Spleen (tissue), 13 donors: ENCODE results near the gene PIK3R4. TPM values are rescaled to one million over a fixed set of nuclear protein-coding genes. Genes with fewer than 3 reads are reported as not detected.

Experiments
- DNase-seq: peaks from one replicate; pipeline ENCODE4 v3.0.0-alpha.2; 2020
- H3K27ac ChIP-seq, 8 donors: fragments of 200-600 bp; sonication (generic) in 7 of 8; 1 replicate in 4 of 8; 2 replicates in 4 of 8; pipeline versions ENCODE4 v1.5.0 to v1.8.0; 2016 to 2021; ENCODE audit warnings: inconsistent platforms in 4 of 8, mild to moderate bottlenecking in 4 of 8, moderate library complexity in 1 of 8
- H3K27me3 ChIP-seq, 7 donors: fragments of 200-600 bp; sonication (generic) in 6 of 7; replicated peaks in 1 of 7; 1 replicate in 4 of 7; 2 replicates in 3 of 7; pipeline versions ENCODE4 v1.5.0 to v1.8.0; 2016 to 2021; ENCODE audit warnings: inconsistent platforms in 3 of 7, mild to moderate bottlenecking in 1 of 7
- H3K36me3 ChIP-seq, 6 donors: fragments of 200-600 bp; sonication (generic) in 5 of 6; 1 replicate in 4 of 6; 2 replicates in 2 of 6; pipeline versions ENCODE4 v1.5.0 to v1.8.0; 2016 to 2021; ENCODE audit warnings: inconsistent platforms in 2 of 6
- H3K4me1 ChIP-seq, 6 donors: fragments of 200-600 bp; sonication (generic) in 5 of 6; 1 replicate in 3 of 6; 2 replicates in 3 of 6; pipeline versions ENCODE4 v1.5.0 to v1.8.0; 2016 to 2021; ENCODE audit warnings: inconsistent platforms in 3 of 6
- H3K4me3 ChIP-seq, 8 donors: fragments of 200-600 bp; sonication (generic) in 7 of 8; 1 replicate in 4 of 8; 2 replicates in 4 of 8; pipeline versions ENCODE4 v1.5.0 to v1.8.0; 2016 to 2021; ENCODE audit warnings: inconsistent platforms in 4 of 8, mild to moderate bottlenecking in 4 of 8, moderate library complexity in 2 of 8
- H3K9me3 ChIP-seq, 8 donors: fragments of 200-600 bp; sonication (generic) in 7 of 8; 1 replicate in 4 of 8; 2 replicates in 4 of 8; pipeline versions ENCODE4 v1.5.0 to v1.8.0; 2016 to 2021; ENCODE audit warnings: inconsistent platforms in 4 of 8
- CTCF ChIP-seq, 11 experiments: fragments of 200-600 bp in 7 of 11; fragments of 450-650 bp in 4 of 11; sonication (generic) in 4 of 11; IDR thresholded peaks in 8 of 11; conservative IDR thresholded peaks in 3 of 11; 1 replicate in 7 of 11; 2 replicates in 4 of 11; pipeline versions ENCODE4 v1.4.0 to v1.8.0; 2016 to 2021; ENCODE audit warnings: antibody characterized with exemption in 11 of 11, inconsistent platforms in 4 of 11, mild to moderate bottlenecking in 1 of 11
- POLR2A ChIP-seq, 3 donors: fragments of 450-650 bp; IDR thresholded peaks; one replicate each; pipeline ENCODE4 v1.5.1; 2017; ENCODE audit warnings: antibody characterized with exemption in 3 of 3, mild to moderate bottlenecking in 1 of 3
- POLR2AphosphoS5 ChIP-seq, 3 donors: sonication (generic); formaldehyde crosslinking; IDR thresholded peaks; one replicate each; pipeline ENCODE4 v1.5.1; 2017; ENCODE audit warnings: antibody characterized with exemption in 3 of 3
- WGBS, 5 donors: extraction: QIAGEN DNeasy Blood & Tissue Kit in 3 of 5; methylation state at CpG; one replicate each; pipeline versions ENCODE4 v1.1.5 to v1.1.7; 2013 to 2018; 5-methylcytosine and 5-hydroxymethylcytosine counted together
- intact Hi-C: fragments of 100-400 bp; cut with DNase I; formaldehyde crosslinking; loops from one replicate; pipeline ENCODE4 v1.15.0; 2023; ENCODE audit warnings: low total_unique reads
- long read RNA-seq, 2 donors: transcript quantifications; one replicate each; lab custom pipeline, GENCODE V29; 2026
- polyA plus RNA-seq, 3 donors: library from polyadenylated mRNA; stranded (reverse); fragments of 200-250 nt; gene quantifications; one replicate each; pipeline ENCODE4 v1.2.1, GENCODE V29; 2013
- total RNA-seq, 7 donors: library from RNA; depleted of rRNA in 3 of 7; stranded (reverse); fragments of >200 nt in 3 of 7; fragmentation: NEBNext Ultra II Directional in 4 of 7; extraction: Animal tissue kit (Norgen Biotek cat#: 25700) in 4 of 7; gene quantifications; one replicate each; pipeline versions ENCODE4 v1.1.0 to v1.2.1, GENCODE V29; 2016 to 2021
- donor health status: healthy with polysubstance abuse.
- donor health status: DM: no; HTN: no; CAD: no; lungs with moderate emphysema.
- donor health status: DM: no; HTN: no; CAD: no.
- donor health status: Bipolar disorder and iron deficiency.
- donor health status: healthy.
- donor health status: DM: no; HTN: no; CAD: no.
- donor health status: DM: yes; HTN: yes; CAD: no.

Gene PIK3R4
- 10 to 100 TPM; 25.2 to 44.2 (median 32.7) TPM for total RNA-seq
- 10 to 100 TPM; 21.6 to 28.3 (median 26.6) TPM for polyA plus RNA-seq
- long read RNA-seq, donor 1, partial matches to known transcripts: 11 of 13 reads
- long read RNA-seq, donor 1, other reads (novel, unspliced or antisense): 0 of 13 reads
- long read RNA-seq, donor 2, partial matches to known transcripts: 6 of 7 reads
- long read RNA-seq, donor 2, other reads (novel, unspliced or antisense): 0 of 7 reads

GRCh38 chr3:130746246-130747039 lies at the start of gene PIK3R4:
PIK3R4 (minus strand) TSS chr3:130746829; CDS start chr3:130745218, 1,611 bp downstream.
- peaks cover 0 to 28% (median 3%) of the 10 kb centered on the region in 6 donors for H3K36me3 ChIP-seq
- peak within 1 kb of the TSS; percentile 68 to 86 (median 80) for H3K4me3 ChIP-seq
- peaks cover 34 to 66% (median 47%) of the 10 kb centered on the region in 6 donors for H3K4me1 ChIP-seq
- TF ChIP-seq CTCF (IDR thresholded peaks at IDR 0.05 in 8 of 11, conservative IDR thresholded peaks at IDR 0.05 in 3 of 11) (no peak), POLR2AphosphoS5 (IDR thresholded peaks at IDR 0.05) (peak; percentile 90 to 97 (median 93)), POLR2A (IDR thresholded peaks at IDR 0.05) (peak in 2 of 3 donors; percentile 21 to 43)
- intact Hi-C loops: no loop called here
- 0 to 1% (median 0%) methylated on average over 40 to 43 of the region's 43 CpGs for WGBS, 5 donors
- peak within 1 kb of the TSS; percentile 75 to 94 (median 90) for H3K27ac ChIP-seq
- H3K9me3 ChIP-seq: no peaks in the 10 kb centered on the region
- no peaks in the 10 kb centered on the region for H3K27me3 ChIP-seq
- DNase-seq: peak; percentile 94

- no peak for TF ChIP-seq POLR2AphosphoS5 (IDR thresholded peaks at IDR 0.05)
- TF ChIP-seq CTCF (IDR thresholded peaks at IDR 0.05 in 8 of 11, conservative IDR thresholded peaks at IDR 0.05 in 3 of 11): no peak
- no peak for TF ChIP-seq POLR2A (IDR thresholded peaks at IDR 0.05)
- H3K36me3 ChIP-seq: no peaks in the 10 kb centered on the region
- H3K4me3 ChIP-seq: no peak overlapping the region
- WGBS, 5 donors: 80 to 92% (median 87%) methylated on average over 1 of the region's 1 CpG
- no peaks in the 10 kb centered on the region for H3K9me3 ChIP-seq
- H3K27me3 ChIP-seq: peaks cover 0 to under 1% (median 0%) of the 10 kb centered on the region in 7 donors
- no peaks in the 10 kb centered on the region for H3K4me1 ChIP-seq
- no peak for DNase-seq
- H3K27ac ChIP-seq: no peak overlapping the region
- intact Hi-C loops: no loop called here
Observed at GRCh38 chr3:130795396-130795795, 48.8 kb upstream of the PIK3R4 start.

- Histone ChIP-seq H3K27ac (no peak overlapping the region), H3K9me3 (no peaks in the 10 kb centered on the region), H3K4me3 (no peak overlapping the region), H3K27me3 (peaks cover 0 to 11% (median 0%) of the 10 kb centered on the region in 7 donors), H3K36me3 (no peaks in the 10 kb centered on the region), H3K4me1 (no peaks in the 10 kb centered on the region)
- WGBS, 5 donors: 75 to 94% (median 91%) methylated on average over 2 of the region's 2 CpGs
- intact Hi-C loops: no loop called here
- TF ChIP-seq CTCF (IDR thresholded peaks at IDR 0.05 in 8 of 11, conservative IDR thresholded peaks at IDR 0.05 in 3 of 11): no peak
- TF ChIP-seq POLR2AphosphoS5 (IDR thresholded peaks at IDR 0.05): no peak
- TF ChIP-seq POLR2A (IDR thresholded peaks at IDR 0.05): no peak
- DNase-seq: no peak
Observed at GRCh38 chr3:130792246-130792645, 45.6 kb upstream of the PIK3R4 start.

- Histone ChIP-seq H3K9me3 (no peaks in the 10 kb centered on the region), H3K36me3 (no peaks in the 10 kb centered on the region), H3K4me1 (no peaks in the 10 kb centered on the region), H3K4me3 (no peak overlapping the region), H3K27ac (no peak overlapping the region), H3K27me3 (peaks cover 0 to 11% (median 0%) of the 10 kb centered on the region in 7 donors)
- intact Hi-C loops: no loop called here
- no peak for DNase-seq
- TF ChIP-seq CTCF (IDR thresholded peaks at IDR 0.05 in 8 of 11, conservative IDR thresholded peaks at IDR 0.05 in 3 of 11): no peak
- no peak for TF ChIP-seq POLR2AphosphoS5 (IDR thresholded peaks at IDR 0.05)
- whole genome bisulfite sequencing, 5 donors: 61 to 80% (median 75%) methylated on average over 5 of the region's 5 CpGs
Observed at GRCh38 chr3:130789782-130790322, 43.2 kb upstream of the PIK3R4 start.
